ENCODE data around the gene LYRM9.
"Not testable (repeated sequence)": the region's sequence is repeated elsewhere in the genome, so short reads cannot be mapped to it uniquely, and the experiment has no call there.

LYRM9 gene

DNA sequence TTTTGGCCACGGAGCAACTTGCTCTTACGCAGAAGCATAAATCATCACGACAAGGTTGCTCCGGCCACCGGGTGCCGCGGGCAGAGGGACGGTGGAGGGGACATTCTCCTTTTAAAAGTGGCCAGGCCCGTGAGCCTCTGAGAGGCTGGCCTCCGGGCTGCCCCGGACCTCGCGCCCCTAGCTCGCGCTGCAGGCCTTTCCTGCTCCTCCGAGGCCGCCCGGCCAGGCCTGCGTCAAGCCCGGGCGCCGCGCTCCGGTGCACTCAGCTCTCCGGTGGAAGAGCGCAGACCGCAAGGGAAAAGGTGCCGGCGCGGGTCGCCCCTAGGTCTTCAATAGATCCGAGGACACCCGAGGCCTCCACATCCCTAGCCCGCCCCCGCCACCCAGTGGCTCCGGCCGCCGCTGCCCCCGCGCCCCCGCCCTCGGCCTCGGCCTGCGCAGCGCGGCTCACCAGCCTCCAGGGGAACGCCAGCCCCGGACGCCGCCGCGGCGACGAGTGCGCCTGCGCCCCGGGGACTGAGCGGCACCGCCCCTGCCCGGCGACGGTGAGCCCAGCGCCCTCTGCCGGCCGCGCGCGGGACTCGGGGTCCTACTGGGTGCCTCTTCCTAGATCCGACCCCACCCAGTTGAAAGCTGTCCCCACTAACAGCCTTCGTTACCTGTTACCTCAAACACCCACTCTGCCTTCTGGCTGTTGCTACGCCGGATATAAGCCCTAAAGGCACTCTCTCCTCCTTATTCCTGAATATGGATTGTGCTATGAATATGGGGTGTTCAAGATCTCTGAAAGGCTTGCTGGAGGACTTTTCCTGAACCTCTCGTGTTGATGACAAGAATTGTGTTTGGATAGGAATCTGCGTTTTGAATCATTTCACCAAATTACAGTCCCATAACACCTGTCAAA is at the start of gene LYRM9:
Gene LYRM9 (minus strand): TSS at position 500 of the 904 bp plus-strand sequence. CDS start 10,671 bp downstream, outside the sequence.
- DNase-seq (ENCODE audit: low read depth in 3 of 3), result peak; percentile 81 to 93 (median 89)

DNA sequence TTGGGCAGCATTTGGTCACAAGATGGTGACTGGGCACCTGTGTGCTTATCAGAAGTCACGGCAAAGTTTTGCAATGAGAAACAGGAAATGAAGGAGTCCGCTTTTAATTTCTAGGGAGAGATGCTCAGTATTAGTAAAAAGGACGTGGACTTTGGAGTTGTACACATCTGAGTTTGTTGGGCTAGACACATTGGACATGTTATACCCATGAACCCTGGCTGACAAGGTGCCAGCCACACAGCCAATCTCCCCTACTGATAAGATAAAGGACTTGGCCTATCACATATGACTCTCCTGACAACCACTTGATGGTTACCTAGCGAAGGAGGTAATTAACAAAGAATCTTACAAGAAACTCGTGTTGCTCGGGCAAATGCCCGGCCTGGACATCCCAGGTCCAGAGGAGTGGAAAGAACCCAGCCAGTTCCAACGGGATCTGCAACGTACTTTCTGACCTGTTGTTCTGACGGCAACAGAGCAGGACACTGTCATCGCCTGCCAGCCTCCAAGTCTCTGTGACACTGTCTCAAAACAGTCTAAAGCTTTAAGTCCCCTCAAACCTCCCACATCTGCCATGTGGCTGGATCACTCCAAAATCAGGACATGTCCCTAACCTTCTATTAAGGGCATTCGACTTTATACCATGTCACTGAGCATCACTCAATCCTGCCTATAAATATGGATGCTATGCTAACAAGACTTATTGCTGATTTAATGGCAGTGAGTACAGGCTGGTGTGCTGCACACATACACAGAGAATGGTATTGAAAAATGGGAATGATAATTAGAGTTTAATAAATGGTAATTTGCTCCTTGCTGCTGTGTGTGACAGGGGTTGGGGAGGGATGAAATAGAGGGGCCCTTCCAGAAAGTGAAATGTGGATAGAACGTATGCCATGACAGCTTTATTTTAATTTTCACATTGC is 47.6 kb upstream of the LYRM9 start:
- no peak for DNase-seq (ENCODE audit: low read depth in 3 of 3)

DNA sequence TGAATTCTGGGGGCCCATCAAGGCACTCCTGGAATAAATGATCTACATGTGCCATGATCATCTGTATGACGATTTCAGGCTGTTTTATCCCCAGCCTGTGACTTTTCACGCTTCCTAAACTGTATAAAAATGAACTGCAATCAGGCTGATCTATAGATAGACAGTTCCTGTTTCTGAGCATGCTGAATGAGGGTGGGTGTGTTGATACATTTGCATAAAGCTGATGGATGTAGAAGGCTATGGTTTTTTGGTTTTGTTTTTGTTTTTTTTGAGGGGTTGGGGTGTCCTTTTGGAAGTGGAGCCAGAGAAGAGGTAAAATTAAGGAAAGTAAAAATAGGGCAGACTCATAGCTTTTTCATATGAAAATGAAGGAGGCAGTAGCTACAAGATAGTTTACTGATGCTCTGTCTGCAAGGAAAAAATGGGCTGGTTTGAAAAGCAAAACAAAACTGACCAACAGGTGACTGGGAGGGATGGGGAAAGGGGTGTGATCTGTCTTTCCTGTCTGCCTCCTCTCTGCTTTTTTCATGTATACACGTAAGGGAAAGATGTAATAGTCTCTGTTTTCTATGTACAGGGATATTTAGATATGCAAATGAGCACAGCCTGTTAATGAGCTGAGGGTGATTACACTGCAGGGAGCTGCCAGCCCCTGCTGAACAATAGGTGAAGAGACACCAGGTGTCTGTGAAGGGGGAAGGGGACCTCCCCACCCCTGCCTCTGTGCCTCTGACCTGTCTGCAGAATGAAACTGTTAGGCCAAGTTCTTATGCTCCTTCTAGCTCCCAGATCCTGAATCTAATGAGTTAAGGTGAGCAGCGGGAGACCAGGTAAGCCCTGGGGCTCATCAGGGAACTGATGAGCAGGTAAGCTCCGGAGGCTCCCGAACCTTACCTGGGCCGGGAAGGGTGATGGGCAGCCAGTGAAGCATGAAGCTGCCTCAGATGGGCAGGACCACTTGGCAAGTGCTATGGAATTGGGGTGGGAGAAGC is 46.6 kb upstream of the LYRM9 start:
- no peak for DNase-seq (ENCODE audit: low read depth in 3 of 3)

- DNase-seq (ENCODE audit: low read depth in 3 of 3), result no peak
These were observed 45.7 kb upstream of the LYRM9 start for GRCh38 chr17:27938864-27939263.

DNA sequence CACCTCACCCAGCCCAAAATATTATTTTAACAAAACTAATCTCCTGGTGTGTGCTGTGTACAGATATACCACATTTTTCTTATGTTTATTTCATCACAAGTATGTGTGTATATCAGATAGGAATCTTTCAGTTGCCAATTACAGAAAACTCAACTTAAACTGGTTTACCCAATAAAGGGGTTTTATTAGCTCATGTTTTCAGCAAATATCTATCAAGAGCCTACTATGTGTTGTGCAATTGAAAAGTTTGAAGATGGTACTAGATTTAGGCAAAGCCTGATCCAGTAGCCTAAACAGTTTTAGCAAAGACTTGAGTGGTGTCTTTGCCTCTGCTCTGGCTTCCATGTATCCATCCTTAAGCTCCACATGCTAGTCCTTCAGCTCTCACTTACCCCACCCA is 45.1 kb upstream of the LYRM9 start:
- DNase-seq (ENCODE audit: low read depth in 3 of 3), result no peak

DNA sequence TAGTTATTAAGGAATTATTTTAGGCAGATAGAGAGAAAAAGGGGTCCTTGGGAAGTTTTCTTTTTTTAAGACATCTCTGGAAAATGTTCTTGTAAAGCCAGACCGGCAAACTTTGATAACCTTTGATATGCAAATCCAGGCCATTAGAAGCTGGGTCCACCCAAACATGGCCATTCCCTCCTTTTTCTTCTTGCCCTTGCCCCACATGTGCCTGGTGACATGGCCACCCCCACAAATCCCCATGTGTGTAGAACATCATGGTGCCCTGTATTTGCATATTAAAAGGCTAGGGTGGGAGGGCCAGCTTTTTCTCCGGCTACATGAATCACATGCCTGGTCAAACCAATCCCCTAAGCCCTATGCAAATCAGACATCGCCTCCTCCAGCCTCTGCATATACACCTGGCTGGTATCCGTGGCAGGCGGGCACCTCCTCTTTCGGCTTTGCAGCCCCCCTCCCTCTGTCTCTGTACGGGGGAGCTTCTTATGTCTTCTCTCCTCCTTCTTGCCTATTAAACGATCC is 43.9 kb upstream of the LYRM9 start:
- no peak for DNase-seq (ENCODE audit: low read depth in 3 of 3)

DNA sequence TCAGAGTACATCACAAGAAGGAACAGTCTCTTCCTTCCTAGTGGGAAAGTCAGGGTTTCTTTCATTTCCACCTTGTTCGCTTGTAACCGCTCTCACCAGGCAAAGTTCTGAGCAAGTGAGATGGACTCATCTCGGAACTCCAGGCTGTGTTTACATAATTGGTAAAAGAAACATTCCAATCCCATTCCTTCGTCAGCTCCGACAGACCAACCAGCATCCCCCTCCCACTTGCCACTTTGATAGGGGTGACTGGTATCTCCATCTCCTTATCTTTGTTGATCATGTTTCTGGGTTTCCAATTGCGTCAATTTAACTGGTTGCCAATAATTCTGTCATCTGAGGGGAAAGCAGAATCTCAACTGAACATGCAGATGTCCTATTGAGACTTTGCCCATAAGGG is 36.8 kb upstream of the LYRM9 start:
- no peak for DNase-seq (ENCODE audit: low read depth in 3 of 3)

DNA sequence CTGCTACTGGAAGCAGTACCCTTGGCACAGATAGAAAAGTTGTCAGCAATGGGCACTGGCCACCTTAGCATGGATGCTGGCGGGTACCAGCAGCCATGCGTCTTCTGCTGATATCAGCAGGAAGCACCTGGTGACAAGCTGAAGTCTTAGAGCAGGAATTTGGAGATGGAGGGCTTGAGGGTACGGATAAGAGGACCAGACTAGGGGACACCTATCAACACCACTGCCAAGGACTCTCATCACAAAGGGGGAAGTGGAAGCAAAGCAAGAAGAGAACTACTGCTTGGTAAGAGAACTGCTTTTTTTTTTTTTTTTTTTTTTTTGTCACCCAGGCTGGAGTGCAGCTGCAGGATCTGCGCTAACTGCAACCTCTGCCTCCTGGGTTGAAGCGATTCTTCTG is 35.4 kb upstream of the LYRM9 start:
- DNase-seq (ENCODE audit: low read depth in 3 of 3), result no peak

DNA sequence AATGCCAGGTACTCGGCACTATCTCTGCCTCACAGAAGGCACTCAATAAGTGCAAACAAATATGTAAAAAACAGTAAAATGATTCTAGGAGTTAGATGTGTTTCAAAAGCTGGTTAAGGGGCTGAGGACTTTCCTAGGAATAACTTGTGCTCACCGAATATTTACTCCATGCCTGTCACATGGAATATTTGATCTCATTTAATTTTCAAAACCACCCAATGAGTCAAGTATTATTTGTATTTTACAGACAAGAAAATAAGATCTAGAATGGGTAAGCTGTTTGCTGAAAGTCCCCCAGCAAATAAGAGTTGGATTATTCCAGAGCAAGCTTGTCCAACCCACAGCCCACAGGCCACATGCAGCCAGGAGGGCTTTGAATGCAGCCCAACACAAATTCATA is 34.6 kb upstream of the LYRM9 start:
- no peak for DNase-seq (ENCODE audit: low read depth in 3 of 3)

DNA sequence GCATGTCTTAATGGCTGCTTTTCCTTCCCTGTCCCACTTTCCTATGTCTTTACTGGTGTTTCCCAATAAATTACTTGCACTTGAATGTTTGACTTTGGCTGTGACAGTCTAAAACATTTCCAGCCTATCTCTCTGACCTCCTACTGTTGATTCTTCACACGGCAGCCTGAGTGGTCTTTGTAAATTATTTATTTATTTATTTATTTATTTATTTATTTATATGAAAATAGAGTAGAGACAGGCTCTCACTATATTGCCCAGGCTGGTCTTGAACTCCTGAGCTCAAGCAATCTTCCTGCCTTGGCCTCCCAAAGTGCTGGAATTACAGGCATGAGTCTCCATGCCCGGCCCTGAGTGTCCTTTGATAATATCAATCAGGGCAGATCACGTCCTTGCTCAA is 28.4 kb upstream of the LYRM9 start:
- DNase-seq (ENCODE audit: low read depth in 3 of 3), result no peak

DNA sequence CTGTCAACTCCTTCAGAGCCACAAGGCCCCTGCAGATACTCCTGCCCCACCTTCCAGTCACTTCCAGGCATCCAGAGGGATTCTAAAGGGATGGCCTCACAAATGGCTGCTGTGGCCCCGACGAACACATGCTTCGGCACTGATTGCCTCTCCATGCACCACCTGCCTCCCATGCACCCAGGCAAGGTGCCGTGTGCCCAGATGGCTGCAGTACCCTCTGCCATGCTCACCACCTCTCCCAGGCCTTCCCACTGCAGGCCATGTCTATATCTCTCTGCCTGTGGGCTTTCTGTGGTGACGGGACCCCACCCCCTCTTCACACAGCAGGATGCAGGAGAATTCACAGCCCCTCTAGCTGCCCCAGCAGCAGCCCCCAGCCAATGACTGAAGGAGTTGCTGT is 27.9 kb upstream of the LYRM9 start:
- no peak for DNase-seq (ENCODE audit: low read depth in 3 of 3)

- no peak for DNase-seq (ENCODE audit: low read depth in 3 of 3)
These were observed 27.4 kb upstream of the LYRM9 start for GRCh38 chr17:27920569-27920968.

DNA sequence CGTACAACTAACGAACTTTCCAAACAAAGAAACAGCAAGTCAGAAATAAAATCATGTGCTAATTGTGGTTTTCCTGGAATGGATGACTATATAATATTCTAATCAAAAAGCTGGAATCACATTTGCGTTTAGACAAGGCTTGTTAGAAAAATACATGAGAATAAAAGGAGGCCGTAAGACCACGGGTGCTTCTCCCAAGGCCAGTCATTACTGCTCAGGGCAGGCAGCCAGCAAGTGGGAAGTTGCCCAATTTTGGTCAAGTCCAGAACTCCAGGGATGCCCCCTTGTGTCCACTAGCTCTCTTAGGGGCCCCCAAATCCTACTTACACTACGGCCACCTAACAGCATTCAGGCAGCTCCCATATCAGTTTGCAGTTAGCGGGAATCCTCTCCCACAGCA is 25.9 kb upstream of the LYRM9 start:
- no peak for DNase-seq (ENCODE audit: low read depth in 3 of 3)

DNA sequence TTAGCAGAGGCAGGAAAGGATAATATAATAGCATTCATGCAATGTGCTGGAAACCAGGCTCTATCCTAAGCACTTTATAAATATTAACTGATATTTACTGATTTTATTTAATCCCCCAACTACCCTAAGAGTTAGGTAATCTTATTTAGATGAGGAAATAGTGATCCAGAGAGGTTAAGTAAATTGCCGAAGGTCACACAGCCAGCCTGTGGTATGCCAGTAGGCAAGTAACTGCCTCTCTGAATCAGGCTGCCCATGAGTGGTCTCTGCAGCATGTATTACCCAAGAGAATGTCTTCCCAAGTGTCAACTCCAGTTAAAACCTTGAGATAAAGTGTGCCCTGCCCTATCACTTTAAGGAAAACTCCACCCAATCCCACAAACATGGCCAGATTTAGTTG is 25.3 kb upstream of the LYRM9 start:
- no peak for DNase-seq (ENCODE audit: low read depth in 3 of 3)

DNA sequence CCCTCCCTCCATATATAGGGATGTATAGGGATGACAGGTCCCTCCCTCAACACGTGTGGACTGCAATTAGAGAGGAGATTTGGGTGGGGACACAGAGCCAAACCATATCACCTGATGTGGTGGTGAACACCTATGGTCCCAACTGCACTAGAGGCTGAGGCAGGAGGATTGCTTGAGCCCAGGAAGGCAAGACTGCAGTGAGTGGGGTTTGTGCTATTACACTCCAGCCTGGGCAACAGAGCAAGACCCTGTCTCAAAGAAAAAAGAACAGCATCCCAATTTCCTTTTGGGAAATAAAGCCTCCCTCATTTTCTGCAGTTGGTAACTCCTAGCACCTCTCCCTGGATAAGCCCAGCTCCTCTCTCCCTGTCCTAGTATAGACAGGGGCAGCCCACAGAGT is 23.8 kb upstream of the LYRM9 start:
- DNase-seq (ENCODE audit: low read depth in 3 of 3), result no peak

DNA sequence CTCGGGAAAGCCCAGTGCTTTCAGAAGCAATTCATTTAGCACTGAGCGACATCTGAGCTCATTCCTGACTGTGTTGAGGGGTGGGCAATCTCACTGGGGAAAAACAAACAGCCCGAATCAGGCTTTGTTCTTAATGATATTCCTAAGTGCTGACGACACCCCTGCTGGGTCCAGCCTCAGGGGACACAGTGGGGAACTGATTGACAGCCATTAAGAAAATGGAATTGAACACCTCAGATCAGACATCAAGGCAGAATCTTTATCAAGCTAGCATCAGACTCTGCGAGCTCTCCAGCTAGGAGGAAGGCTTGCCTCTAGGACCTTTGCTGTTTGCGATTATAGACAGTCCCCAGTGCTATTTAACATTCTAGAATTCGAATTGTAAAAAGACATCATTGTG is 22.5 kb upstream of the LYRM9 start:
- DNase-seq (ENCODE audit: low read depth in 3 of 3), result no peak

DNA sequence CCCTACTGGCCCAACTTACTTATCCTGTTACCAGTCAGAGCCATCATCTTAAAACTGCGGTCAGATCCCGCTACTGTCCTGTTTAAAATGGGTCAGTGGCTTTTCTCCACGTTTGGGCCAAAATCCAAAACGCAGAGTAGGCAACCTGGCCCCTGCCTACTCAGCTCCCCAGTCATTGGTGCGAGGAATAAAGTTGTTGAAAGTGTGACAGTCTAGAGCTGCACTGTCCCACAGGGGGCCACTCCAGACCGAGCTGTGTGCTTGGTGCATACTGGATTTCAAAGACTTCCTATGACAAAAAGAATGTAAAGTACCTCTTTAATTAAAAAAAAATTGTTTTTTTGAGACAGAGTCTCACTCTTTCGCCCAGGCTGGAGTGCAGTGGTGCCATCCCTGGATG is 21.2 kb upstream of the LYRM9 start:
- no peak for DNase-seq (ENCODE audit: low read depth in 3 of 3)

GRCh38 chr17:27912964-27913363 is 19.8 kb upstream of the LYRM9 start:
- DNase-seq (ENCODE audit: low read depth in 3 of 3), result no peak

- DNase-seq (ENCODE audit: low read depth in 3 of 3), result not testable (repeated sequence)
These were observed 19.1 kb upstream of the LYRM9 start for GRCh38 chr17:27912299-27912698.

GRCh38 chr17:27907976-27908558 is 14.9 kb upstream of the LYRM9 start:
- DNase-seq (ENCODE audit: low read depth in 3 of 3), result no peak

- no peak for DNase-seq (ENCODE audit: low read depth in 3 of 3)
These were observed 13.5 kb upstream of the LYRM9 start for GRCh38 chr17:27906623-27907022.

Data from stimulated activated CD4-positive, alpha-beta T cell treated with anti-CD3 and anti-CD28 coated beads, TNF-alpha, amount 100 ng/mL, for 4 hours (primary cell).